Measurements from ENCODE around the gene IAPP.
"Not testable (repeated sequence)": the region's sequence is repeated elsewhere in the genome, so short reads cannot be mapped to it uniquely, and the experiment has no call there.

IAPP gene

GRCh38 chr12:21372602-21373001 lies at the start of gene IAPP:
TSS of gene IAPP (plus strand) at chr12:21372902. CDS start at chr12:21373352, 450 bp downstream.
- no peak for DNase-seq (ENCODE audit: low read depth in 2 of 2)

GRCh38 chr12:21323736-21324135 lies 49.0 kb upstream of the IAPP start:
- no peak for DNase-seq (ENCODE audit: low read depth in 2 of 2)

GRCh38 chr12:21324551-21324950 lies 48.2 kb upstream of the IAPP start:
- DNase-seq (ENCODE audit: low read depth in 2 of 2), result no peak

- DNase-seq (ENCODE audit: low read depth in 2 of 2), result no peak
Observed at GRCh38 chr12:21328578-21328977, 44.1 kb upstream of the IAPP start.

GRCh38 chr12:21330682-21331253 lies 41.9 kb upstream of the IAPP start:
- no peak for DNase-seq (ENCODE audit: low read depth in 2 of 2)

- DNase-seq (ENCODE audit: low read depth in 2 of 2), result no peak
Observed at GRCh38 chr12:21334771-21335325, 37.9 kb upstream of the IAPP start, which contains the start of gene SLCO1A2. TSS of gene SLCO1A2 (minus strand) at chr12:21334917. CDS start at chr12:21334647, 270 bp downstream.

- DNase-seq (ENCODE audit: low read depth in 2 of 2), result no peak
Observed at GRCh38 chr12:21336656-21337055, 36.0 kb upstream of the IAPP start.

- no peak for DNase-seq (ENCODE audit: low read depth in 2 of 2)
Observed at GRCh38 chr12:21337453-21337852, 35.2 kb upstream of the IAPP start.

GRCh38 chr12:21337959-21338744 lies 34.5 kb upstream of the IAPP start:
- DNase-seq (ENCODE audit: low read depth in 2 of 2), result no peak

- DNase-seq (ENCODE audit: low read depth in 2 of 2), result no peak
Observed at GRCh38 chr12:21339921-21340320, 32.8 kb upstream of the IAPP start.

- DNase-seq (ENCODE audit: low read depth in 2 of 2), result no peak
Observed at GRCh38 chr12:21340403-21340802, 32.3 kb upstream of the IAPP start.

- no peak for DNase-seq (ENCODE audit: low read depth in 2 of 2)
Observed at GRCh38 chr12:21341769-21342168, 30.9 kb upstream of the IAPP start.

GRCh38 chr12:21343636-21344035 lies 29.1 kb upstream of the IAPP start:
- DNase-seq (ENCODE audit: low read depth in 2 of 2), result no peak

- no peak for DNase-seq (ENCODE audit: low read depth in 2 of 2)
Observed at GRCh38 chr12:21346542-21347205, 26.0 kb upstream of the IAPP start.

- DNase-seq (ENCODE audit: low read depth in 2 of 2), result no peak
Observed at GRCh38 chr12:21350975-21351374, 21.7 kb upstream of the IAPP start.

- DNase-seq (ENCODE audit: low read depth in 2 of 2), result no peak
Observed at GRCh38 chr12:21353487-21353886, 19.2 kb upstream of the IAPP start.

GRCh38 chr12:21353948-21354347 lies 18.8 kb upstream of the IAPP start:
- DNase-seq (ENCODE audit: low read depth in 2 of 2), result no peak

GRCh38 chr12:21354641-21355040 lies 18.1 kb upstream of the IAPP start:
- no peak for DNase-seq (ENCODE audit: low read depth in 2 of 2)

GRCh38 chr12:21360632-21361031 lies 12.1 kb upstream of the IAPP start:
- DNase-seq (ENCODE audit: low read depth in 2 of 2), result not testable (repeated sequence)

- no peak for DNase-seq (ENCODE audit: low read depth in 2 of 2)
Observed at GRCh38 chr12:21369141-21369980, 3.3 kb upstream of the IAPP start.

- DNase-seq (ENCODE audit: low read depth in 2 of 2), result no peak
Observed at GRCh38 chr12:21370845-21371449, 1.8 kb upstream of the IAPP start.
